GM12878 (cell line): ENCODE measurements around the gene COMMD10. TPM values are rescaled to one million over a fixed set of nuclear protein-coding genes. Genes with fewer than 3 reads are reported as not detected.

Source experiments
- ATAC-seq: fragments of 200-7000 bp; cut with Tn5 transposase; 3 replicates; pipeline ENCODE4 v1.9.1; 2020; ENCODE audit warnings: mild to moderate bottlenecking, moderate library complexity
- BruUV-seq: library from RNA; stranded (reverse); fragments of 400-500 nt; replicated peaks from 2 replicates; lab custom pipeline; 2021; lab: Mats Ljungman, UMichigan
- CTCF ChIA-PET: fragments of 300-600 bp; sonication (Branson Sonifier 250); formaldehyde crosslinking; extraction: SDS; loops from one replicate; lab custom pipeline; 2021; ENCODE audit warnings: inconsistent platforms; lab: Yijun Ruan, JAX
- POLR2A ChIA-PET: fragments of 350-600 bp; formaldehyde crosslinking; extraction: SDS; loops from one replicate; lab custom pipeline; 2021; ENCODE audit warnings: inconsistent platforms; lab: Charles Lee
- RAD21 ChIA-PET: fragments of 300-600 bp; sonication (Branson Sonifier 250); formaldehyde crosslinking; loops from one replicate; lab custom pipeline; 2023; ENCODE audit warnings: antibody characterized with exemption; ENCODE audit not compliant: unreplicated experiment; lab: Charles Lee
- SMC1A ChIA-PET: fragments of 300-600 bp; sonication (Branson Sonifier 250); formaldehyde crosslinking; loops from one replicate; lab custom pipeline; 2023; ENCODE audit not compliant: unreplicated experiment, uncharacterized antibody; lab: Charles Lee
- DNase-seq: peaks from one replicate; pipeline ENCODE4 v3.0.0-alpha.2; 2011; ENCODE audit warnings: low read depth, low spot score
- FAIRE-seq: peaks from 3 replicates; lab custom pipeline; 2011; peaks lifted over from hg19 to GRCh38; lab: Jason Lieb, UNC
- H2AFZ ChIP-seq: 2 replicates; pipeline ENCODE4 v1.6.0; 2011; ENCODE audit warnings: low read depth, low read length, control low read depth; ENCODE audit not compliant: control insufficient read depth
- H3K27ac ChIP-seq: 2 replicates; pipeline ENCODE4 v1.5.1; 2011; ENCODE audit warnings: control low read depth; ENCODE audit not compliant: control insufficient read depth, insufficient read depth
- H3K27me3 ChIP-seq, 2 experiments: replicated peaks in 1 of 2; 2 replicates each; pipeline versions ENCODE4 v1.6.0 to v1.6.1; 2011; ENCODE audit warnings: low read length in 1 of 2; ENCODE audit not compliant: control insufficient read depth in 2 of 2, insufficient read depth in 2 of 2
- H3K36me3 ChIP-seq, 2 experiments: 2 replicates each; pipeline ENCODE4 v1.5.1; 2011; ENCODE audit warnings: low read length in 1 of 2; ENCODE audit not compliant: control insufficient read depth in 2 of 2, insufficient read depth in 2 of 2
- H3K4me1 ChIP-seq: 2 replicates; pipeline ENCODE4 v1.6.1; 2011; ENCODE audit warnings: mild to moderate bottlenecking, low read length, moderate library complexity, mixed read lengths; ENCODE audit not compliant: control insufficient read depth, insufficient read depth
- H3K4me2 ChIP-seq: 2 replicates; pipeline ENCODE4 v1.6.0; 2011; ENCODE audit warnings: control low read depth; ENCODE audit not compliant: control insufficient read depth, insufficient read depth
- H3K4me3 ChIP-seq: fragments of 200-600 bp; sonication (generic); 2 replicates; pipeline ENCODE4 v1.5.1; 2016
- H3K79me2 ChIP-seq: 2 replicates; pipeline ENCODE4 v1.6.0; 2011; ENCODE audit warnings: low read length; ENCODE audit not compliant: control insufficient read depth, insufficient read depth
- H3K9ac ChIP-seq: 2 replicates; pipeline ENCODE4 v1.8.0; 2011; ENCODE audit warnings: low read length, control low read depth, mixed read lengths; ENCODE audit not compliant: control insufficient read depth, insufficient read depth
- H3K9me3 ChIP-seq: replicated peaks from 3 replicates; pipeline ENCODE4 v1.5.1; 2011; ENCODE audit warnings: mild to moderate bottlenecking, low read length; ENCODE audit not compliant: control insufficient read depth, insufficient read depth
- H4K20me1 ChIP-seq: 2 replicates; pipeline ENCODE4 v1.6.0; 2011; ENCODE audit not compliant: control insufficient read depth, insufficient read depth
- IKZF2 ChIP-seq, 2 experiments: fragments of 450-650 bp; IDR thresholded peaks; 2 replicates each; pipeline ENCODE4 v1.6.1; 2017; ENCODE audit warnings: mild to moderate bottlenecking in 2 of 2, moderate library complexity in 2 of 2
- JUND ChIP-seq: IDR thresholded peaks from 2 replicates; pipeline ENCODE4 v1.6.1; 2012; ENCODE audit warnings: low read depth, mild to moderate bottlenecking, low read length, improper control_type of control experiment, moderate library complexity
- RAD21 ChIP-seq: IDR thresholded peaks from 2 replicates; pipeline ENCODE4 v1.6.1; 2011; ENCODE audit warnings: mild to moderate bottlenecking, low read depth, low read length, moderate library complexity; ENCODE audit not compliant: insufficient read depth
- SMC3 ChIP-seq: IDR thresholded peaks from 2 replicates; pipeline ENCODE4 v1.6.1; 2011; ENCODE audit warnings: low read length, improper control_type of control experiment, borderline replicate concordance
- ZNF622 ChIP-seq: fragments of 450-650 bp; IDR thresholded peaks from 2 replicates; pipeline ENCODE4 v1.6.1; 2017; ENCODE audit warnings: mild to moderate bottlenecking, inconsistent platforms
- whole genome bisulfite sequencing: methylation state at CpG from one replicate; pipeline ENCODE4 v1.1.6; 2016; ENCODE audit warnings: low lambda C conversion rate; ENCODE audit not compliant: insufficient replicate concordance, insufficient coverage; ENCODE audit errors: missing lambda C conversion rate; 5-methylcytosine and 5-hydroxymethylcytosine counted together
- in situ Hi-C: fragments of 300-500 bp; cut with MboI; formaldehyde crosslinking; loops from 9 replicates; pipeline ENCODE4 v1.14.3; 2018; ENCODE audit warnings: mixed read lengths
- intact Hi-C: fragments of 100-400 bp; cut with micrococcal nuclease; formaldehyde crosslinking; loops from one replicate; pipeline ENCODE4 v1.14.2; 2022; ENCODE audit not compliant: unreplicated experiment
- polyA plus RNA-seq, 11 experiments: library from polyadenylated mRNA; depleted of rRNA in 4 of 11; unstranded in 6 of 11; stranded (reverse) in 5 of 11; fragments of >200 nt; fragmentation: Nextera tagmentation in 4 of 11; fragmentation: Illumina TruSeq in 1 of 11; extraction: Ambion mirVana in 4 of 11; extraction: Trizol in 1 of 11; gene quantifications; 1 replicate in 1 of 11; 2 replicates in 10 of 11; pipeline versions ENCODE4 v1.2.1 to v1.2.3, GENCODE V29; 2011 to 2016; ENCODE audit warnings: inconsistent platforms in 2 of 11, missing spikeins in 2 of 11, low read depth in 1 of 11
- total RNA-seq, 4 experiments: library from RNA; depleted of rRNA in 3 of 4; stranded (reverse); fragments of >200 nt in 3 of 4; fragmentation: Illumina TruSeq in 1 of 4; extraction: Trizol in 1 of 4; gene quantifications; 2 replicates each; pipeline versions ENCODE4 v1.2.1 to v1.2.3, GENCODE V29; 2013 to 2021
- TF ChIP-seq, protein P1 (sequence below): fragments of 450-650 bp; IDR thresholded peaks from 2 replicates; pipeline ENCODE4 v1.6.1; 2017; ENCODE audit warnings: mild to moderate bottlenecking, low read depth, inconsistent platforms; ENCODE audit not compliant: poor library complexity, severe bottlenecking
- TF ChIP-seq, protein P2 (sequence below), 3 experiments: IDR thresholded peaks in 2 of 3; conservative IDR thresholded peaks in 1 of 3; 2 replicates each; pipeline ENCODE4 v1.5.1; 2011; ENCODE audit warnings: low read depth in 3 of 3, low read length in 3 of 3, mild to moderate bottlenecking in 3 of 3, control low read depth in 2 of 3, moderate library complexity in 2 of 3, inconsistent platforms in 1 of 3, mixed read lengths in 1 of 3; ENCODE audit not compliant: control insufficient read depth in 2 of 3, insufficient read depth in 1 of 3; ENCODE audit errors: extremely low read depth in 1 of 3

COMMD10 gene
- total and polyA plus RNA-seq, 10 of the 15 experiments (the other 5 are each of a cell fraction or from before 2014, with no cell fraction given), result 19.6 to 98.7 (median 28.0) TPM

DNA sequence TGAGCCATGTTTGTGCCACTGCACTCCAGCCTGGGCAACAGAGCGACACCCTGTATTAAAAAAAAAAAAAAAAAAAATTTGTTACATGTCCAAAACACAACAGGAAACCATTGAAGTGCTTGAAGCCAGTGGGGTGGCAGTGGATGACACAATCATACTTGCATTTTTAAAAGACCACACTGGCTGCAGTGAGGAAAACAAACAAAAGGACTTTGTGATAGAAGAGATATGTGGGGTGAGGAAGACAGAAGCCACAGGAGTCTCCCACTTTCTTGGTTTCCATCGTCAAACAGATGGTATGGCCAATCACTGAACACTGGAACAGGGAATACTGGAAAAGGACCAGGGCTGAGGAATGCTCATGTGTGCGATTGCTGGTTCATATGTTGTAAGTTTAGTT, 20.9 kb upstream of the COMMD10 start:
- ChIA-PET POLR2A (no interaction called here), CTCF (interaction anchor here (0.7 kb wide), 1 partner anchor 59 kb away, joined by 3 read pairs; no protein-coding TSS in a partner anchor), RAD21 (no interaction called here), SMC1A (interaction anchor here (1.6 kb wide), 1 partner anchor 429 kb away, joined by 4 read pairs; no protein-coding TSS in a partner anchor)
- in situ Hi-C loops, result loop anchor here (10.0 to 25.0 kb wide), 2 partner anchors 227 to 749 kb away; partner anchors contain the start of genes AP3S1 and ATG12
- no peaks in the 10 kb centered on the region for H3K36me3 ChIP-seq
- no peak overlapping the region for H3K4me3 ChIP-seq
- H3K27me3 ChIP-seq, result no peaks in the 10 kb centered on the region; a peak in 2 of 4 replicates
- intact Hi-C loops, result no loop called here
- H3K4me1 ChIP-seq, result no peaks in the 10 kb centered on the region
- H4K20me1 ChIP-seq, result no peaks in the 10 kb centered on the region
- ATAC-seq (no peak), FAIRE-seq (no peak), DNase-seq (no peak)
- no peaks in the 10 kb centered on the region for H3K79me2 ChIP-seq
- BruUV-seq, result no TSS peak
- H3K9me3 ChIP-seq, result no peaks in the 10 kb centered on the region
- no peak overlapping the region for H3K9ac ChIP-seq
- no peak overlapping the region for H3K27ac ChIP-seq
- no peak overlapping the region for H3K4me2 ChIP-seq
- 68% methylated on average over 3 of the region's 3 CpGs for WGBS
- TF ChIP-seq ZNF622, result no peak
- no peak for TF ChIP-seq JUND
- no peak overlapping the region for H2AFZ ChIP-seq

DNA sequence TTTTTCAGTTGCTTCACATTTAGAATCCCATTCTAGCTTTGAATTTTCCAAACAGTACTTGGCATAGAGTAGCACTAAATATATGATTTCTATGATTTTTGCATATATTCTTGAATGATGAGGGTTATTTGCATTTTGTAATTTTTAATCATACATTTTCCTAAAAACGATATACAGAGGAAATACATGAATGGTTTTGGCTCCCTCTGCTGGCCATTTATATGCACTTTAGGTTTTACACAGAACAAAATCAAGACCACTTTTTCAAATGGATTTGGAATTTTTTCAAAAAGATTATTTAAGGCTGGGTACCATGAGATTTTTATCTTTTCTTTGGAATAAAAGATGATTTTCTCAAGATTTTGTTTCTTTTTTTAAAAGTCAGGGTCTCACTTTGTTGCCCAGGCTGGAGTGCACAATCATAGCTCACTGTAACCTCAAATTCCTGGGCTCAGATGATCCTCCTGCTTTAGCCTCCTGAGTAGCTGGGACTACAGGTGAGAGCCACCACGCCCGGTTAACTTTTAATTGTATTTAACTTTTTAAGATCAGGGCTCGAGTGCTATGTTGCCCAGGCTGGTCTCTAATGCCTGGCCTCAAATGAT, 16.7 kb upstream of the COMMD10 start:
- FAIRE-seq (peak; percentile 92), DNase-seq (no peak), ATAC-seq (peak; percentile 74)
- Histone ChIP-seq H2AFZ (no peak overlapping the region), H3K9ac (no peak overlapping the region), H4K20me1 (no peaks in the 10 kb centered on the region), H3K4me2 (no peak overlapping the region), H3K79me2 (no peaks in the 10 kb centered on the region), H3K4me3 (no peak overlapping the region), H3K4me1 (no peaks in the 10 kb centered on the region), H3K27ac (no peak overlapping the region), H3K36me3 (no peaks in the 10 kb centered on the region), H3K9me3 (no peaks in the 10 kb centered on the region), H3K27me3 (peaks cover 2 to 3% of the 10 kb centered on the region in 2 experiments; a peak in 3 of 4 replicates)
- ChIA-PET CTCF (interaction anchor here (0.6 to 3.3 kb wide), 39 partner anchors 8 to 807 kb away, joined by 3 to 33 read pairs (median 3); partner anchors contain the start of gene ARL14EPL), SMC1A (interaction anchor here (0.6 to 3.8 kb wide), 14 partner anchors 8 to 433 kb away, joined by 3 to 18 read pairs (median 5); no protein-coding TSS in a partner anchor), POLR2A (no interaction called here), RAD21 (interaction anchor here (0.9 to 1.7 kb wide), 16 partner anchors 8 to 759 kb away, joined by 3 to 9 read pairs (median 3); partner anchors contain the start of gene ARL14EPL)
- intact Hi-C loops, result loop anchor here (1.0 to 5.0 kb wide), 4 partner anchors 179 to 761 kb away; partner anchors contain the start of genes AP3S1 and ATG12
- in situ Hi-C loops, result loop anchor here (10.0 to 25.0 kb wide), 2 partner anchors 231 to 753 kb away; partner anchors contain the start of genes AP3S1 and ATG12
- no TSS peak for BruUV-seq
- WGBS, result 0% methylated on average over 4 of the region's 4 CpGs
- TF ChIP-seq SMC3, result peak; percentile 72; the same call in 1 of the 2 replicates
- peak; percentile 84 for TF ChIP-seq RAD21
- TF ChIP-seq, protein P1, sequence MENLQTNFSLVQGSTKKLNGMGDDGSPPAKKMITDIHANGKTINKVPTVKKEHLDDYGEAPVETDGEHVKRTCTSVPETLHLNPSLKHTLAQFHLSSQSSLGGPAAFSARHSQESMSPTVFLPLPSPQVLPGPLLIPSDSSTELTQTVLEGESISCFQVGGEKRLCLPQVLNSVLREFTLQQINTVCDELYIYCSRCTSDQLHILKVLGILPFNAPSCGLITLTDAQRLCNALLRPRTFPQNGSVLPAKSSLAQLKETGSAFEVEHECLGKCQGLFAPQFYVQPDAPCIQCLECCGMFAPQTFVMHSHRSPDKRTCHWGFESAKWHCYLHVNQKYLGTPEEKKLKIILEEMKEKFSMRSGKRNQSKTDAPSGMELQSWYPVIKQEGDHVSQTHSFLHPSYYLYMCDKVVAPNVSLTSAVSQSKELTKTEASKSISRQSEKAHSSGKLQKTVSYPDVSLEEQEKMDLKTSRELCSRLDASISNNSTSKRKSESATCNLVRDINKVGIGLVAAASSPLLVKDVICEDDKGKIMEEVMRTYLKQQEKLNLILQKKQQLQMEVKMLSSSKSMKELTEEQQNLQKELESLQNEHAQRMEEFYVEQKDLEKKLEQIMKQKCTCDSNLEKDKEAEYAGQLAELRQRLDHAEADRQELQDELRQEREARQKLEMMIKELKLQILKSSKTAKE, result no peak
- TF ChIP-seq, protein P2, sequence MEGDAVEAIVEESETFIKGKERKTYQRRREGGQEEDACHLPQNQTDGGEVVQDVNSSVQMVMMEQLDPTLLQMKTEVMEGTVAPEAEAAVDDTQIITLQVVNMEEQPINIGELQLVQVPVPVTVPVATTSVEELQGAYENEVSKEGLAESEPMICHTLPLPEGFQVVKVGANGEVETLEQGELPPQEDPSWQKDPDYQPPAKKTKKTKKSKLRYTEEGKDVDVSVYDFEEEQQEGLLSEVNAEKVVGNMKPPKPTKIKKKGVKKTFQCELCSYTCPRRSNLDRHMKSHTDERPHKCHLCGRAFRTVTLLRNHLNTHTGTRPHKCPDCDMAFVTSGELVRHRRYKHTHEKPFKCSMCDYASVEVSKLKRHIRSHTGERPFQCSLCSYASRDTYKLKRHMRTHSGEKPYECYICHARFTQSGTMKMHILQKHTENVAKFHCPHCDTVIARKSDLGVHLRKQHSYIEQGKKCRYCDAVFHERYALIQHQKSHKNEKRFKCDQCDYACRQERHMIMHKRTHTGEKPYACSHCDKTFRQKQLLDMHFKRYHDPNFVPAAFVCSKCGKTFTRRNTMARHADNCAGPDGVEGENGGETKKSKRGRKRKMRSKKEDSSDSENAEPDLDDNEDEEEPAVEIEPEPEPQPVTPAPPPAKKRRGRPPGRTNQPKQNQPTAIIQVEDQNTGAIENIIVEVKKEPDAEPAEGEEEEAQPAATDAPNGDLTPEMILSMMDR (IDR thresholded peaks at IDR 0.05 in 2 of 3, conservative IDR thresholded peaks at IDR 0.05 in 1 of 3; ENCODE audit: control insufficient read depth in 2 of 3, extremely low read depth in 1 of 3, insufficient read depth in 1 of 3, low read depth in 3 of 3, low read length in 3 of 3), result peak; percentile 42 to 68 (median 67); a peak in 5 of 6 replicates
- TF ChIP-seq IKZF2 (IDR thresholded peaks at IDR 0.05), result no peak
